ENCODE results near the gene SLC25A45. TPM values are rescaled to one million over a fixed set of nuclear protein-coding genes. Genes with fewer than 3 reads are reported as not detected.
"Not testable (repeated sequence)": the region's sequence is repeated elsewhere in the genome, so short reads cannot be mapped to it uniquely, and the experiment has no call there.

SLC25A45 gene
- total RNA-seq, 2 experiments from 2014 or later = 13.2 to 14.3 TPM

DNA sequence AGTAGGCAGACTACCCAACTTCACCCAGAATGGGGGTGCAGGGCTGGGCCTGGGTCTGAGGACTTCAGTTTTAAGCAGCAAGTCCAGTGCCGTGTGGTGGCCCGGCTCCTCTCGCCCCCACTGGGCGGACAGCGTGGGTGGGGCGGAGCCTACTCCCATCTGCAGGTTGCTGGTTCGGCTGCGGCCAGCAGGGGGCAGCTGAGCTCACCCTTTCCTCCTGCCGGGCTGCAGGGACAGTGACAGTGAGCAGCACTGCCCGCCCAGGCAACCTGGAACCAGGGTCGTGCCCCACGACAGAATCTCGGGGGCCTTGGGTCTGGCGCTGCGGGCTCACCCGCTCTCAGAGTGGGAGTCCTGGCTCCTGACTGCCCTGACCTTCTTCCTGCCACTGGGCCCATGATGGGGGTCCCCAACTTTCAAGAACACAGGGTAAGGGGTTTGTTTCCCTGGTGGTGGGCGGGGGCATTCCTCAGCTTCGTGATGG lies 33.9 kb upstream of the SLC25A45 start:
- Mint-ChIP-seq H3K9me3 (ENCODE audit: low read depth) (no peaks in the 10 kb centered on the region), H3K27ac (peak overlapping the region; percentile 92), H3K36me3 (ENCODE audit: low read depth) (peaks cover 10% of the 10 kb centered on the region), H3K4me3 (peak overlapping the region; percentile 100), H3K4me1 (peaks cover 29% of the 10 kb centered on the region), H3K27me3 (no peaks in the 10 kb centered on the region)
- ATAC-seq = peak; percentile 30
- ChIA-PET POLR2A (interaction anchor here (0.6 to 18.5 kb wide), 10 partner anchors 9 to 708 kb away, joined by 3 to 1637 read pairs (median 4); partner anchors contain the start of genes FRMD8 and MALAT1), CTCF (interaction anchor here (0.5 to 12.0 kb wide), 33 partner anchors 10 to 630 kb away, joined by 3 to 209 read pairs (median 4); partner anchors contain the start of genes FAM89B, FRMD8 and MALAT1)
- peak; percentile 96 for DNase-seq
- intact Hi-C loops (cut with DNase I, micrococcal nuclease) = loop anchor here (1.0 to 10.0 kb wide), 6 partner anchors 17 to 94 kb away; partner anchors contain the start of gene SLC25A45 (in 1 of the 2)

DNA sequence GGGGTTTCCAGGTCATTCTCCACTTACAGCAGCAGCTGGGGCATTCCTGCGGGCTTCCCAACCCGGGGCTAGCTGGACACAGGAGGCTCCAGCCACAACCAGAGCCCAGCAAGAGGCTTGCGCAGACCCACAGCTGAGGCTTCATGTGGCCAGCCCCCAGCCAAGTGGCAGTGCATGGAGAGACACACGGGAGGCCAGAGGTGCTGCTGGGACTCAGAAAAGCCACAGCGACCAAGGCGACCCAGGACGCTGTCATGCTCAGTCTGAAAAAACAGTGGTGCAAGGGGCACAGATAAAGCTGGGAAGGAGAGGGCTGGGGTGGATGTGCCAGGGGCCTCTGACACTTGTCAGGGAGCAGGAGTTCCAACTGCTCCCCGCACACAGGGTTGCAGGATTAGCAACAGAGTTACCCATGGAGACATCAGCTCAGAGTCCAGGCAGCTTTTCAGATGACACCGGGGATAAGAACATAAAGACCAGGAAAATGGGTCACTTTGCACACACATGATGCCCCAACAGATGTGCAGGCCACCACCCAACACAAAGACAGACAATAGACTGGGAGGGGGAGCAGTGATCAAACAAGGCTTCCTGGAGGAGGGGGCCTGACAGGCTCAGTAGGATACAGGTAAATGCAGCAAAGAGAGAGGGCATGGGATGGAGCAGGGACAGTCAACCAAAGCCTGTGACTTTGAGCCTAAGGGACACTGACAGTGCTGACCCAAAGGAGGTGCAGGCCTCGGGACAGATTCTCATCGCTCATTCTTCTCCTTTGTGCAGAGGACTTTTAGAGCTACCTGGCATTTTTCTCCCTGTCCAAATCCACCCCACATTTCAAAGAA lies 33.3 kb upstream of the SLC25A45 start:
- H3K4me3 Mint-ChIP-seq = peak overlapping the region; percentile 100
- no peak for ATAC-seq
- ChIA-PET CTCF (interaction anchor here (0.6 to 12.0 kb wide), 26 partner anchors 11 to 232 kb away, joined by 3 to 209 read pairs (median 4); partner anchors contain the start of genes FRMD8 and MALAT1), POLR2A (interaction anchor here (0.6 to 18.5 kb wide), 10 partner anchors 10 to 1768 kb away, joined by 3 to 1637 read pairs (median 4); partner anchors contain the start of genes FRMD8 and MALAT1)
- peaks cover 28% of the 10 kb centered on the region for H3K4me1 Mint-ChIP-seq
- no peaks in the 10 kb centered on the region for H3K27me3 Mint-ChIP-seq
- H3K36me3 Mint-ChIP-seq (ENCODE audit: low read depth) = peaks cover 10% of the 10 kb centered on the region
- peak overlapping the region; percentile 47 for H3K27ac Mint-ChIP-seq
- H3K9me3 Mint-ChIP-seq (ENCODE audit: low read depth) = no peaks in the 10 kb centered on the region
- intact Hi-C loops (cut with DNase I, micrococcal nuclease) = loop anchor here (1.0 to 10.0 kb wide), 6 partner anchors 18 to 95 kb away; partner anchors contain the start of gene SLC25A45 (in 1 of the 2)
- peak; percentile 9 for DNase-seq

DNA sequence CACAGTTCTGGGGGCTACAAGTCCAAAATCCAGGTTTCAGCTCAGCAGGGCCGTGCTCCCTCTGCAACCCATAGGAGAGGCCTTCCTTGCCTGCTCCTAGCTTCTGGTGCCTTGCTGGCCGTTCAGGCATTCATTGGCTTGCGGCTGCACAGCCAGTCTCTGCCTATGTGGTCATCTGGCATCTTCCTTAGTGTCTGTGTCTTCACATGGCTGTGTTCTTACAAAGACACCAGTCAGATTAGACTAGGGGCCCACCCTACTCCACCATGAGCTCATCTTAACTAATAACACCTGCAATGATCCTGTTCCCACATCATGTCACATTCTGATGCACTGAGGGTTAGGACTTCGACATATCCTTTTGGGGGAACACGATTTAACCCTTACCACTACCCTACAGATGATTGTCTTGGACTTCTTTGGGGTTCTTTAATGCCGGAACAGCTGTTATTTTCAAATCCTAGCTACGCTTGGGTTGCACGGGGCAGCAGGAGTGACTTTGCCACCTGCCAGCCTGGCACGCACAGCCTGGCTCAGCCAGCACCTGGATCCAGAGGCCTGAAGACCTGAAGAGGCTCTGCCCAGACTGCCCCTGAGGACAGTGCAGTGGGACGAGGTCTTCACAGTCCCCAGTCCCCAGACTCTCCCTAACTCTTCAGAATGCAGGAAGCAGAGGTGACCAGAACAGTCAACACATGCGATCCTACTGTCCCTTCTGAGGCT lies 32.5 kb upstream of the SLC25A45 start:
- H3K27ac Mint-ChIP-seq = no peak overlapping the region
- no peak for ATAC-seq
- no peaks in the 10 kb centered on the region for H3K27me3 Mint-ChIP-seq
- peaks cover 7% of the 10 kb centered on the region for H3K36me3 Mint-ChIP-seq (ENCODE audit: low read depth)
- ChIA-PET POLR2A (interaction anchor here (0.6 to 18.5 kb wide), 7 partner anchors 8 to 1767 kb away, joined by 3 to 1637 read pairs (median 3); partner anchors contain the start of genes MALAT1 and NEAT1), CTCF (interaction anchor here (0.6 to 12.0 kb wide), 12 partner anchors 11 to 140 kb away, joined by 3 to 209 read pairs (median 4); partner anchors contain the start of genes FRMD8 and MALAT1)
- DNase-seq = peak; percentile 5
- intact Hi-C loops (cut with DNase I, micrococcal nuclease) = loop anchor here in 1 of 2 experiments (10.0 kb wide), 1 partner anchor 50 kb away; no protein-coding TSS in a partner anchor
- no peaks in the 10 kb centered on the region for H3K9me3 Mint-ChIP-seq (ENCODE audit: low read depth)
- H3K4me1 Mint-ChIP-seq = peaks cover 28% of the 10 kb centered on the region
- no peak overlapping the region for H3K4me3 Mint-ChIP-seq

DNA sequence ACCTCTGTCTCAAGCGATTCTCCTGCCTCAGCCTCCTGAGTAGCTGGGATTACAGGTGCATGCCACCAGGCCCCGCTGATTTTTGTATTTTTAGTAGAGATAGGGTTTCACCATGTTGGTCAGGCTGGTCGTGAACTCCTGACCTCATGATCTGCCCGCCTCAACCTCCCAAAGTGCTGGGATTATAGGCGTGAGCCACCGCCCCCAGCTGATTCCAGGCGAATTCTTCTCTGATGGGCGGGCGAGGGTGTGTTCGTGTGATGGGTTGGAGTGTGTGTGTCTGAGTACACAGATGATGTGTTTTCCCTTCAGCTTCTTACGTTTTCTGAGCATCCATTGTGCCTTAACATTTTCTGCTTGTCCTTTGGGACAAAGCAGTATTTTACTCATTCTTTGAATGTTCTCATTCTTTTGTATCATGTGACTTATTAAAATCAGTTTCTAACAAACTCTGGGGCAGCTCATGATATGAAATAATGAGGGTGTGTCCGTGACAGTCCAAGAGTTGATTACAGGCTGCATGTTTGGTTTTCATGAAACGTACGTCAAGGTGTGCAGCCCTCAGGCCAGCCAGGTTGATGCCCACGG lies 30.7 kb upstream of the SLC25A45 start:
- not testable (repeated sequence) for ATAC-seq; H3K9me3 Mint-ChIP-seq (ENCODE audit: low read depth); H3K27me3 Mint-ChIP-seq; H3K27ac Mint-ChIP-seq; DNase-seq; H3K4me3 Mint-ChIP-seq
- intact Hi-C loops (cut with DNase I, micrococcal nuclease) = loop anchor here in 1 of 2 experiments (10.0 kb wide), 1 partner anchor 48 kb away; no protein-coding TSS in a partner anchor
- ChIA-PET CTCF (interaction anchor here (0.7 to 5.9 kb wide), 6 partner anchors 25 to 97 kb away, joined by 3 to 27 read pairs (median 3); partner anchors contain the start of genes DPF2 and FRMD8), POLR2A (interaction anchor here (18.5 kb wide), 1 partner anchor 85 kb away, joined by 1637 read pairs; the partner anchor contains the start of gene MALAT1)
- Mint-ChIP-seq H3K36me3 (ENCODE audit: low read depth) (peaks cover 16% of the 10 kb centered on the region), H3K4me1 (peaks cover 23% of the 10 kb centered on the region)

DNA sequence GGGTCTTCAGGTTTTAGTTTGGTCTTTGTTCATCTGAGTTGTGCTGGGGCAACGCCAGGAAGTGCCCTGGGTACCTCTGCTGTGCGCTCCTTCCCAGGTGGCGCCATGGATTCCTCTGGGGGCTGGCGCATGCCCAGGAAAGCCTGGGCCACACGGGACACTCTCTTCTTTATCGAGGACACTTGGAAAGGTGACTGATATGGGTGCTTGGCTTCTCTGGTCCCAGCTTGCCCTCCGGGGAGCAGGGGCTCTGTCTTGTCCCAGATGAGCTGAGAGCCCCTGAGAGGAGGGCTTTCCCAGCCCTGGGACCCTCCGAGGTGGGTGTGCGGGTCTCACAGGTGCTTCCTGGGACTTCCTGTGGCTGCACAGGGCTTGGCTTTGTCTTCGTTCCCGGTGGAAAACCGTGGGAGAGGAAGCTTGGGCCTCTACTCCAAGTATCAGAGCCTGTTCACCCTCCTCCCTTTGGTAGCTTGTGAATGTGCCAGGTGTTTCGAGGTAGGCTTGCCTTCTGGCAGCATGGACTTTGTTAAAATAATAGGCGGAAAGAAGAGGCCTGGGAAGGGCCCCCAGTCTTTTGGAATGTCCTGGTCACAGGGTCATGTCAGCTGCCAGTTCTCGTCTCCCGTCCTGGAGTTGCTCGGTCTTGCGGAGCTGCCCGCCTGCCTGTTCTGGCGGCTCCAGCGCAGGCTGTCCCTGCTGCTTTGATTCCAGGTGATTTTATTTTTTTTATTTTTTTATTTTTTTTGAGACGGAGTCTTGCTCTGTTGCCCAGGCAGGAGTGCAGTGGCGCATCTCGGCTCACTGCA lies 30.0 kb upstream of the SLC25A45 start:
- no peak overlapping the region for H3K4me3 Mint-ChIP-seq
- H3K4me1 Mint-ChIP-seq = peaks cover 19% of the 10 kb centered on the region
- no peaks in the 10 kb centered on the region for H3K9me3 Mint-ChIP-seq (ENCODE audit: low read depth)
- intact Hi-C loops (cut with DNase I, micrococcal nuclease) = loop anchor here in 1 of 2 experiments (10.0 kb wide), 1 partner anchor 48 kb away; no protein-coding TSS in a partner anchor
- CTCF ChIA-PET = interaction anchor here (0.7 to 1.0 kb wide), 5 partner anchors 67 to 98 kb away, joined by 3 to 6 read pairs (median 3); partner anchors contain the start of gene DPF2
- no peaks in the 10 kb centered on the region for H3K27me3 Mint-ChIP-seq
- DNase-seq = no peak
- peaks cover 16% of the 10 kb centered on the region for H3K36me3 Mint-ChIP-seq (ENCODE audit: low read depth)
- ATAC-seq = no peak
- H3K27ac Mint-ChIP-seq = no peak overlapping the region
- POLR2A ChIA-PET = interaction anchor here (18.5 kb wide), 1 partner anchor 86 kb away, joined by 1637 read pairs; the partner anchor contains the start of gene MALAT1

DNA sequence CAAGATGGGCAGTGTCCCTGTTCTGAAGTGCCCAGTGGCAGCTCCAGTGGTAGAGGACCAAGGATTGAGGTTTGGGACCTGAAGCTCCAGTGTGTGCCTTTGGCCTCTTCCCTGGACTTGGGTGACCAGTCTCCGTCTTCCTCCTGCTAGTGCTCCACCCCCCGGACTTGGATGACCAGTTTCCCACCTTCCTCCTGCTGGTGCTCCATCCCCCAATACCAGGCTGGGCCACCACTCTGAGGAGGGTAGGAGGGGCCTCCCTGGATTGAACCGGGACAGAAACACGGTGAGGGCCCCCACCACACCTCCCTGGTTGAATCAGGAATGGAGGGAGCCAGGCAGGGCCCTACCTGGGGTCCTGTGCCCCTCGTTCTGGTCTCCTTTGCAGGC lies 29.2 kb upstream of the SLC25A45 start:
- Mint-ChIP-seq H3K27me3 (no peaks in the 10 kb centered on the region), H3K9me3 (ENCODE audit: low read depth) (no peaks in the 10 kb centered on the region), H3K27ac (no peak overlapping the region), H3K36me3 (ENCODE audit: low read depth) (peaks cover 20% of the 10 kb centered on the region), H3K4me1 (peaks cover 11% of the 10 kb centered on the region), H3K4me3 (no peak overlapping the region)
- CTCF ChIA-PET = interaction anchor here (0.6 kb wide), 1 partner anchor 453 kb away, joined by 3 read pairs; no protein-coding TSS in a partner anchor
- intact Hi-C loops (cut with DNase I, micrococcal nuclease) = loop anchor here in 1 of 2 experiments (10.0 kb wide), 1 partner anchor 47 kb away; no protein-coding TSS in a partner anchor
- no peak for DNase-seq
- POLR2A ChIA-PET = no interaction called here
- no peak for ATAC-seq

DNA sequence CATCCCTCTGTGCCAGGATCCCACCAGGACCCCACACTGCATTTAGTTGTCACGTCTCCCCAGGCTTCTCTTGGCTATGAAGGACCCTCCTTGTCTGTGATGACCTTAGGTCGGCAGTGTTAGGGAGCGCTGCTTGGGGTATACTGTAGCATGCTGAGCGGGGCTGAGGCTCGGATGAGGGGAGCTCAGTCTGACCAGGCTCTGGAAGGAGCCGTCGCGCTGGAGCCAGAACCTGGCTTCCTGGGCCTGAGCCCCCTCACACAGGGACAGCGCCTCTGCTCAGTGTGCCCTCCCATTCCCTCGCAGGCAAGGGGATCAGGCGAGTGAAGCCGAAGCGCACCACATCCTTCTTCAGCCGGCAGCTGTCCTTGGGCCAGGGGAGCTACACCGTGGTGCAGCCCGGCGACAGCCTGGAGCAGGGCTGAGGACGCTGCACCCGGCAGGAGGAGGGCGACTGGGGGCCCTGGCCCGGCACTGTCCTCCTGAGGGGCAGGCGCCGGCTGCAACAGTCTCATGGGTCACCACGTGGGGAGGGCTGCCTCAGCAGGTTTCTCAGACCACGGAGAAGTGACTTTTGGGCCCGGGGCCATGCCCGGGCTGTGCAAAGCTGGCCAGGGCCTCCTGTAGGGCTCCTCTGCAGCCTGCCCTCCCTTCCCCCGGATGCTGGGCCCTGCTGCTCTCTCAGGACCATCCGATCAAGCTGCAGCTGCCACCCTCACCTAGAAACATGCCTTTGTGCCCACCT lies 28.7 kb upstream of the SLC25A45 start:
- Mint-ChIP-seq H3K27ac (no peak overlapping the region), H3K27me3 (no peaks in the 10 kb centered on the region), H3K9me3 (ENCODE audit: low read depth) (no peaks in the 10 kb centered on the region), H3K4me3 (no peak overlapping the region), H3K4me1 (peaks cover 5% of the 10 kb centered on the region), H3K36me3 (ENCODE audit: low read depth) (peaks cover 20% of the 10 kb centered on the region)
- intact Hi-C loops (cut with DNase I, micrococcal nuclease) = loop anchor here in 1 of 2 experiments (10.0 kb wide), 1 partner anchor 46 kb away; no protein-coding TSS in a partner anchor
- ChIA-PET POLR2A (no interaction called here), CTCF (interaction anchor here (0.6 kb wide), 1 partner anchor 453 kb away, joined by 3 read pairs; no protein-coding TSS in a partner anchor)
- ATAC-seq (no peak), DNase-seq (no peak)

DNA sequence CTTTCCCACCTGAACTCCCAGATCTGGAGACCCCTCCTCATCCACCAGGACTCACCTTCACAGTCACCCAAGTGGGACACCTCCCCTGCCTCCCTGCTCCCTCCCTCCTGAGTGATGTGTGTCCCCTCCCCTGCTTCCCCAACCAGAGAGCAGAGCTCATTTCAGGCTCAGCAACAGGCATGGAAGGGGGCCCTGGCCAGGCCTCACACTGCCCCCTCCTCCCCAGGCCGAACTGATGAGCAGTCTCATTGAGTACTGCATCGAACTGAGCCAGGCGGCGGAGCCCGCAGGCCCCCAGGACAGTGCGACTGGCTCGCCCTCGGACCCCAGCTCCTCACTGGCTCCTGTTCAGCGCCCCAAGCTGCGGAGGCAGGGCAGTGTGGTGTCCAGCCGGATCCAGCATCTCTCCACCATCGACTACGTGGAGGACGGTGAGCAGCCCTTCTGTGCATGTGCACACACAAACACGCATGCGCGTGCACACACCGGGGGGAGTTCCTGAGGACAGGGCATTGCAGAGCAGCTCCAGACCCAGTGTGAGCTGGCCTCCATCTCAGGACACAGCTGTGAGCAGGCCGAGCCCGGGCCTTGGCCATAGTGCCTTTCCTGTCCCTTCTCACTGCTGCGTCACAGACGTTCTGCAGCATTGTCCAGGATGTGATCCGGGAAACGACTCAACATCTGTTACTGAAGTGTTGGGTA lies 22.3 kb upstream of the SLC25A45 start:
- H3K27ac Mint-ChIP-seq = no peak overlapping the region
- DNase-seq (no peak), ATAC-seq (no peak)
- intact Hi-C loops (cut with DNase I, micrococcal nuclease) = no loop called here
- ChIA-PET CTCF (interaction anchor here (0.8 to 1.5 kb wide), 3 partner anchors 11 to 44 kb away, joined by 3 to 4 read pairs (median 3); no protein-coding TSS in a partner anchor), POLR2A (interaction anchor here (0.5 to 1.0 kb wide), 3 partner anchors 10 to 131 kb away, joined by 3 to 4 read pairs (median 3); no protein-coding TSS in a partner anchor)
- H3K4me3 Mint-ChIP-seq = no peak overlapping the region
- peaks cover 24% of the 10 kb centered on the region for H3K36me3 Mint-ChIP-seq (ENCODE audit: low read depth)
- H3K27me3 Mint-ChIP-seq = no peaks in the 10 kb centered on the region
- peaks cover 6% of the 10 kb centered on the region for H3K4me1 Mint-ChIP-seq
- no peaks in the 10 kb centered on the region for H3K9me3 Mint-ChIP-seq (ENCODE audit: low read depth)

DNA sequence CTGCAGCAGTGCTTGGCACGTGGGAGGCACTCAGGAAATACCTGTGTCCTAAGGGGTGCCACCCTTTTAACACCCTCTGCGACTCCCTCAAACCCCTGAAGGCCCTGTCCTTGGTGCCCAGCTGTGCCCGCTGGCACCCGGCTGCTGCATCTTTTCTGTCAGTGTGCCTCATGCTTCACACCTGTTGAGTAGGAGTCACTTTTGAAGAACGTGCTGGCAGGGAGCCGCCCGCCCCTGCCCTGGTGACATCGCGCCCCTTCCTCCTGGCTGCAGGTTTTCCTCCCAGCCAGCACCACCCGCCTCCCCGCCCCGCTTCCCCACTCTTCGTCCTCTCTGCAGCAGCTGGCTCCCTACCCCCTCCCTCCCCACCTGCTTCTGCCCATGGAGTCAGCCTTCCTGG lies 21.8 kb upstream of the SLC25A45 start:
- Mint-ChIP-seq H3K9me3 (ENCODE audit: low read depth) (no peaks in the 10 kb centered on the region), H3K4me1 (peaks cover 6% of the 10 kb centered on the region), H3K27me3 (no peaks in the 10 kb centered on the region), H3K36me3 (ENCODE audit: low read depth) (peaks cover 27% of the 10 kb centered on the region), H3K4me3 (no peak overlapping the region), H3K27ac (no peak overlapping the region)
- DNase-seq = no peak
- ChIA-PET CTCF (interaction anchor here (1.5 kb wide), 1 partner anchor 12 kb away, joined by 4 read pairs; no protein-coding TSS in a partner anchor), POLR2A (interaction anchor here (0.5 kb wide), 1 partner anchor 10 kb away, joined by 3 read pairs; no protein-coding TSS in a partner anchor)
- no peak for ATAC-seq
- intact Hi-C loops (cut with DNase I, micrococcal nuclease) = no loop called here

Data from activated CD4-positive, alpha-beta T cell treated with anti-CD3 and anti-CD28 coated beads for 36 hours (primary cell).